BLaER1 treated with 17β-estradiol and CSF1 and Interleukin-3, amounts not matched to agents 10 nM and 100 nM (cell line): ENCODE measurements around the gene SIDT1.
A peak's percentile ranks its signal among the peaks of the same experiment; 100 is the strongest.

ENCODE experiments used
- H3K27ac ChIP-seq, 11 experiments: shearing (Covaris generic); formaldehyde crosslinking; 2 replicates each; pipeline ENCODE4 v1.8.1; 2022
- H3K27me3 ChIP-seq, 11 experiments: shearing (Covaris generic); formaldehyde crosslinking; 2 replicates each; pipeline ENCODE4 v1.8.1; 2022
- H3K36me3 ChIP-seq, 11 experiments: shearing (Covaris generic); formaldehyde crosslinking; 2 replicates each; pipeline ENCODE4 v1.8.1; 2022
- H3K4me1 ChIP-seq, 10 experiments: shearing (Covaris generic); formaldehyde crosslinking; 2 replicates each; pipeline ENCODE4 v1.8.1; 2022
- H3K4me2 ChIP-seq, 11 experiments: shearing (Covaris generic); formaldehyde crosslinking; 2 replicates each; pipeline ENCODE4 v1.8.1; 2022
- H3K4me3 ChIP-seq, 10 experiments: shearing (Covaris generic); formaldehyde crosslinking; 2 replicates each; pipeline ENCODE4 v1.8.1; 2022
- H3K9ac ChIP-seq, 11 experiments: shearing (Covaris generic); formaldehyde crosslinking; 2 replicates each; pipeline ENCODE4 v1.8.1; 2022
- H3K9me3 ChIP-seq, 11 experiments: shearing (Covaris generic); formaldehyde crosslinking; replicated peaks in 1 of 11; 2 replicates each; pipeline ENCODE4 v1.8.1; 2022
- H4K20me1 ChIP-seq, 11 experiments: shearing (Covaris generic); formaldehyde crosslinking; 2 replicates each; pipeline ENCODE4 v1.8.1; 2022
- Cebpa-rat ChIP-seq, 11 experiments: shearing (Covaris generic); IDR thresholded peaks; 2 replicates each; pipeline ENCODE4 v1.8.1; 2022

SIDT1 gene

DNA sequence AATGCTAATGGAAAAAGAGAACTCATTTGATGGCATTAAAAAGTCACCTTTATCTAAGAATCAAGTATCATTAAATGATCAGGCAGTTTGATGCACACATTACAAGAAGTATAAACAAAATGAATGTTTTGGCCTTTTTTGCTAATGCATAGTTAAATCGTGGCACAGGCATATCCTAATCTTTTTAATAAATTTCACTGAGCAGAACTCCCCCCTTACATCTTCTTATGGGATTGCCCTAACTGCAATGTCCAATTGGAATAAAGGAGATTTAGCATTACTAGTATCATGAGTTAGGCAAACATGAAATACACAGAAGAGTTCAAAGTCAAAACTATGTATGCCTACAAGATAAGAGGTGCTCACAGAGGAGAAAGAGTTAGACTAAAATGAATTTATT, 131.4 kb downstream of the SIDT1 start:
- Histone ChIP-seq H3K36me3 (peaks cover 32 to 76% (median 53%) of the 10 kb centered on the region in 11 experiments), H4K20me1 (no peaks in the 10 kb centered on the region)
- TF ChIP-seq Cebpa-rat (IDR thresholded peaks at IDR 0.05) = no peak

DNA sequence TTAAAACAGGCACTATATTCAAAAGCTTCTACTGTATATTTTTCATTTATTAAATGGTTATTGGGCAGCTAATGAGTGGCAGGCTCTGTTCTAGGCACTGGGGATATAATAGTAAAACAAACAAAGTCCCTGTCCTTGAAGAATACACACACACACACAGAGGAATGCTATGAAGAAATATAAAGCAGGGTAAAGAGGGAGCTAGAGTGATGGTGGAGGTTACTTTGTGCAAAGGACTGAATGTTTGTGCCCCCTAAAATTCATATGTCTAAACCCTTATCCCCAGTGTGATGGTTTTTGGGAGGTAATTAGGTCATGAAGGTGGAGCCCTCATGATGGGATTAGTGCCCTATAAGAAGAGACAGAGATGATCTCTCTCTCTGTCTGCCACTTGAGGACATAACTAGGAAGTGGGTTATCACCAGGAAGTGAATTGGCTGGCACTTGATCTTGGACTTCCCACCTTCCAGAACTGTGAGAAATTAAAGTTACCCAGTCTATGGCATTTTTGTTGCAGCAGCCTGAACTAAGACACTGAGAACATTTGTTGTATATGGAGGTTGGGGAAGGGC, 132.3 kb downstream of the SIDT1 start:
- Histone ChIP-seq H3K4me3 (no peak overlapping the region), H3K27ac (no peak overlapping the region), H4K20me1 (no peaks in the 10 kb centered on the region), H3K27me3 (no peaks in the 10 kb centered on the region), H3K9ac (no peak overlapping the region), H3K9me3 (peaks cover 0 to 5% (median 0%) of the 10 kb centered on the region in 11 experiments; a peak in 2 of 22 replicates), H3K4me2 (peak overlapping the region in 2 of 11 experiments; percentile 1 to 34; a peak in 3 of 22 replicates), H3K4me1 (peaks cover 24 to 55% (median 45%) of the 10 kb centered on the region in 10 experiments), H3K36me3 (peaks cover 24 to 67% (median 47%) of the 10 kb centered on the region in 11 experiments)
- no peak for TF ChIP-seq Cebpa-rat (IDR thresholded peaks at IDR 0.05)

More for the DNA sequence above, 131.4 kb downstream of the SIDT1 start:
- Histone ChIP-seq H3K9me3 (peaks cover 0 to 5% (median 0%) of the 10 kb centered on the region in 11 experiments; a peak in 2 of 22 replicates), H3K4me1 (peaks cover 19 to 54% (median 45%) of the 10 kb centered on the region in 10 experiments), H3K4me2 (no peak overlapping the region), H3K9ac (no peak overlapping the region), H3K27me3 (no peaks in the 10 kb centered on the region), H3K4me3 (no peak overlapping the region), H3K27ac (no peak overlapping the region)

DNA sequence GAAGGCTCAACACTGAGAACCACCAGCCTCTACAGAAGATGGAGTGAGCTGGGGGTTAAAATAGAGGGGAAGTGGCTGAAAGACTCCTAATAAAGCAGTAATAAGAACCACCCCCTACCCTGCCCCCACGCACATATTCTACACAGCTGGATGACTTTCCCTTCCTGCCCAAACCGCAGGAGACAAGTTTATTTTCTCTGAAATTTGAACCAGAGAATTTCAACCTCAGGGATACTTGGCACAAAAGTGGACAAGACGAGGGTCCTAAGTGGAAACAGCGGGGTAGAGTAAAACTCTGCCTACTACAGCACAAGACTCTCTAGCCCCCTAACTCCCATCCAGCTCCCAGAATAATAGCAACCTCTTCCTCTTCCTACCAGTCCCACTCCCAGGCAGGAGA, 135.7 kb downstream of the SIDT1 start:
- Histone ChIP-seq H3K4me1 (peaks cover 31 to 47% (median 40%) of the 10 kb centered on the region in 10 experiments), H3K9me3 (peaks cover 0 to 7% (median 0%) of the 10 kb centered on the region in 11 experiments; a peak in 2 of 22 replicates), H4K20me1 (no peaks in the 10 kb centered on the region), H3K4me2 (peak overlapping the region; percentile 68 to 94 (median 82)), H3K27me3 (no peaks in the 10 kb centered on the region), H3K4me3 (peak overlapping the region in 7 of 10 experiments; percentile 2 to 45 (median 26); a peak in 9 of 20 replicates), H3K9ac (peak overlapping the region in 6 of 11 experiments; percentile 1 to 30 (median 24); a peak in 2 of 22 replicates), H3K36me3 (peaks cover 4 to 59% (median 24%) of the 10 kb centered on the region in 11 experiments; a peak in 17 of 22 replicates), H3K27ac (peak overlapping the region in 8 of 11 experiments; percentile 14 to 55 (median 31); a peak in 11 of 22 replicates)
- no peak for TF ChIP-seq Cebpa-rat (IDR thresholded peaks at IDR 0.05)

DNA sequence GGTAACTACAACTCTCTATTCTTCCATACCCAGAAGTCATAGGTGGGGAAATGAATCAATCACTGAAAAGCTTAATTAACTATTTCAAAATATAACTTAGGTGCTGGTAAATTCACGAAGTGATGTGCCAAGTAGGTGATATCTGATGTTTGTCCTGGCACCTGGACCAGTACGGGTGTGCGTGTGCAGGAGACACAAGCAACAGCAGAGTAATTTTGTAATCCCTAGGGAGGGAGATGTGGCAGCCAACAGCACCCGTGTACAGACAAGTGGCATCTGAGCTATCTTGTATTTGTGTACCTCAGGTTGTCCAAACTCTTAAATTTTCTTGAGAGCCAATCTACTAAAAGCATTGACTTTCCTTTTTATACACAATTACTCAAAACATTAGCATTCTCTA, 141.2 kb downstream of the SIDT1 start:
- no peaks in the 10 kb centered on the region for H3K27me3 ChIP-seq
- H3K4me1 ChIP-seq = peaks cover 11 to 24% (median 20%) of the 10 kb centered on the region in 10 experiments
- no peaks in the 10 kb centered on the region for H4K20me1 ChIP-seq
- H3K9me3 ChIP-seq = peaks cover 0 to 27% (median 0%) of the 10 kb centered on the region in 11 experiments; a peak in 6 of 22 replicates
- no peak overlapping the region for H3K4me3 ChIP-seq
- peaks cover 13 to 72% (median 30%) of the 10 kb centered on the region in 11 experiments; a peak in 20 of 22 replicates for H3K36me3 ChIP-seq
- TF ChIP-seq Cebpa-rat (IDR thresholded peaks at IDR 0.05) = no peak
- H3K27ac ChIP-seq = no peak overlapping the region
- no peak overlapping the region for H3K4me2 ChIP-seq
- no peak overlapping the region for H3K9ac ChIP-seq

- peaks cover 9 to 63% (median 30%) of the 10 kb centered on the region in 11 experiments; a peak in 20 of 22 replicates for H3K36me3 ChIP-seq
- peaks cover 0 to 20% (median 0%) of the 10 kb centered on the region in 11 experiments; a peak in 6 of 22 replicates for H3K9me3 ChIP-seq
- peak overlapping the region in 3 of 11 experiments; percentile 3 to 33 (median 18); a peak in 4 of 22 replicates for H3K4me2 ChIP-seq
- no peak overlapping the region for H3K4me3 ChIP-seq
- H4K20me1 ChIP-seq = no peaks in the 10 kb centered on the region
- peak overlapping the region in 2 of 11 experiments; percentile 15 to 44; a peak in 2 of 22 replicates for H3K27ac ChIP-seq
- H3K4me1 ChIP-seq = peaks cover 0 to 9% (median 0%) of the 10 kb centered on the region in 10 experiments; a peak in 6 of 20 replicates
- no peak overlapping the region for H3K9ac ChIP-seq
- no peak for TF ChIP-seq Cebpa-rat (IDR thresholded peaks at IDR 0.05)
- H3K27me3 ChIP-seq = no peaks in the 10 kb centered on the region
Measured at GRCh38 chr3:113676261-113676660, 143.9 kb downstream of the SIDT1 start.

DNA sequence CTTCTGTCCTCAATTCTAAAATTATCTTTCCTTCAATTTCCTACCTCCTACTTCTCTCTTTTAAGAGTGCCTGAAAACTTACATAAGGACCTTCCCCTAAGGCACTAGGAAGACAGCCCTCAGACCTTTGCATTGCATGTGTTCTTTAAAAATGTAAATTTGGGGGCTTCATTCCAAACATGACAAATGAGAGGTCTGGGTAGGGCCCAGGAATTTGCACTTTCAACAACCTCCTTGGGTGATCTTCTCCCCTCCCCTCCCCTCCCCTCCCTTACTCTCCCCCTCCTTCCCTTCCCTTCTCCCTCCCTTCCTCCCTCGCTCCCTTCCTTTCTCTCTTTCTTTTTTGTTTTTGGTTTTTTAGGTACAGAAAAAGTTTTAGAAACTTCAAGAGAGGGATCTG, 145.4 kb downstream of the SIDT1 start:
- Histone ChIP-seq H3K27me3 (no peaks in the 10 kb centered on the region), H3K27ac (no peak overlapping the region), H3K4me3 (no peak overlapping the region), H3K4me2 (no peak overlapping the region), H4K20me1 (no peaks in the 10 kb centered on the region), H3K9me3 (peaks cover 0 to 20% (median 3%) of the 10 kb centered on the region in 11 experiments; a peak in 8 of 22 replicates), H3K4me1 (peaks cover 0 to 9% (median 0%) of the 10 kb centered on the region in 10 experiments; a peak in 6 of 20 replicates), H3K36me3 (peaks cover 9 to 49% (median 23%) of the 10 kb centered on the region in 11 experiments; a peak in 20 of 22 replicates), H3K9ac (no peak overlapping the region)
- no peak for TF ChIP-seq Cebpa-rat (IDR thresholded peaks at IDR 0.05)

- Histone ChIP-seq H4K20me1 (no peaks in the 10 kb centered on the region), H3K4me2 (no peak overlapping the region), H3K27me3 (no peaks in the 10 kb centered on the region), H3K9me3 (peaks cover 5 to 25% (median 10%) of the 10 kb centered on the region in 11 experiments; a peak in 19 of 22 replicates), H3K9ac (no peak overlapping the region), H3K27ac (no peak overlapping the region), H3K4me1 (peaks cover 0 to 9% (median 0%) of the 10 kb centered on the region in 10 experiments; a peak in 6 of 20 replicates), H3K36me3 (peaks cover 9 to 38% (median 23%) of the 10 kb centered on the region in 11 experiments; a peak in 20 of 22 replicates), H3K4me3 (no peak overlapping the region)
- TF ChIP-seq Cebpa-rat (IDR thresholded peaks at IDR 0.05) = no peak
Measured at GRCh38 chr3:113678773-113679172, 146.4 kb downstream of the SIDT1 start.
